NCI-H345 treated with DMSO at 0.1 percent for 48 hours (cell line): ENCODE measurements around the gene AQP5.

Experiments
- DNase-seq: peaks from one replicate; lab custom pipeline; 2025; ENCODE audit not compliant: unreplicated experiment; lab: John Stamatoyannopoulos, UW

Gene AQP5

GRCh38 chr12:49961111-49961922, at the start of gene AQP5:
Gene AQP5 (plus strand): TSS chr12:49961872. CDS start chr12:49962018, 146 bp downstream.
- DNase-seq, result no peak

GRCh38 chr12:49912345-49913255, 49.1 kb upstream of the AQP5 start:
- DNase-seq, result no peak

- DNase-seq, result no peak
Observed at GRCh38 chr12:49916129-49916919, 45.3 kb upstream of the AQP5 start.

- DNase-seq, result no peak
Observed at GRCh38 chr12:49917166-49917787, 44.4 kb upstream of the AQP5 start.

GRCh38 chr12:49917788-49918173, 43.9 kb upstream of the AQP5 start:
- DNase-seq, result no peak

- DNase-seq, result no peak
Observed at GRCh38 chr12:49920241-49920914, 41.3 kb upstream of the AQP5 start.

GRCh38 chr12:49920915-49921286, 40.8 kb upstream of the AQP5 start:
- no peak for DNase-seq

GRCh38 chr12:49921299-49921698, 40.4 kb upstream of the AQP5 start:
- no peak for DNase-seq

GRCh38 chr12:49921936-49922335, 39.7 kb upstream of the AQP5 start:
- no peak for DNase-seq

- no peak for DNase-seq
Observed at GRCh38 chr12:49922349-49923034, 39.2 kb upstream of the AQP5 start.

GRCh38 chr12:49923035-49923644, 38.5 kb upstream of the AQP5 start:
- DNase-seq, result no peak

- DNase-seq, result no peak
Observed at GRCh38 chr12:49923880-49924556, 37.7 kb upstream of the AQP5 start.

- DNase-seq, result no peak
Observed at GRCh38 chr12:49924628-49925246, 36.9 kb upstream of the AQP5 start.

GRCh38 chr12:49925433-49926204, 36.1 kb upstream of the AQP5 start:
- DNase-seq, result no peak

- DNase-seq, result no peak
Observed at GRCh38 chr12:49928471-49928870, 33.2 kb upstream of the AQP5 start.

- no peak for DNase-seq
Observed at GRCh38 chr12:49929581-49929980, 32.1 kb upstream of the AQP5 start.

- no peak for DNase-seq
Observed at GRCh38 chr12:49930515-49931288, 31.0 kb upstream of the AQP5 start.
